ENCODE results near the gene TBX2. TPM values are rescaled to one million over a fixed set of nuclear protein-coding genes. Genes with fewer than 3 reads are reported as not detected.

Gene TBX2
- total RNA-seq, 5 donors from 2014 or later (not counting 1 experiment from before 2014, with no cell fraction given): 0.26 to 0.82 (median 0.32) TPM; not detected in 2

- Mint-ChIP-seq H3K36me3 (peaks cover 32% of the 10 kb centered on the region), H3K4me3 (no peak overlapping the region), H3K27me3 (no peaks in the 10 kb centered on the region), H3K27ac (no peak overlapping the region), H3K9me3 (no peaks in the 10 kb centered on the region), H3K4me1 (no peaks in the 10 kb centered on the region)
- Histone ChIP-seq H3K4me1 (ENCODE audit: control insufficient read depth in 1 of 2, extremely low read depth in 1 of 2, insufficient read depth in 2 of 2, low read length in 2 of 2) (no peaks in the 10 kb centered on the region), H3K9me3 (no peaks in the 10 kb centered on the region), H3K27me3 (replicated peaks in 1 of 2; ENCODE audit: control insufficient read depth in 2 of 2, extremely low read depth in 1 of 2, insufficient read depth in 2 of 2, low read length in 1 of 2) (no peaks in the 10 kb centered on the region), H3K36me3 (ENCODE audit: control insufficient read depth in 2 of 2, extremely low read depth in 1 of 2, insufficient read depth in 1 of 2, low read length in 1 of 2) (no peaks in the 10 kb centered on the region), H3K27ac (ENCODE audit: low read length) (no peak overlapping the region), H3K4me3 (ENCODE audit: control insufficient read depth in 1 of 2, extremely low read depth in 1 of 2, low read length in 1 of 2) (no peak overlapping the region)
- ATAC-seq (replicated peaks in 1 of 4): no peak
- ChIA-PET POLR2A (no interaction called here), CTCF (no interaction called here)
- 87% methylated on average over 4 of the region's 5 CpGs for WGBS (ENCODE audit: insufficient coverage)
- DNase-seq: no peak
Observed at GRCh38 chr17:61381537-61381936, 18.1 kb upstream of the TBX2 start.

- 79% methylated on average over 2 of the region's 16 CpGs for WGBS (ENCODE audit: insufficient coverage)
- no peaks in the 10 kb centered on the region for H3K4me1 Mint-ChIP-seq
Observed at GRCh38 chr17:61382796-61383688, 16.6 kb upstream of the TBX2 start.

GRCh38 chr17:61383689-61384201 lies 15.9 kb upstream of the TBX2 start:
- POLR2A ChIA-PET: no interaction called here
- H3K27me3 Mint-ChIP-seq: no peaks in the 10 kb centered on the region
- DNase-seq: no peak
- H3K36me3 Mint-ChIP-seq: peaks cover 22% of the 10 kb centered on the region
- no peak overlapping the region for H3K4me3 Mint-ChIP-seq
- H3K4me1 Mint-ChIP-seq: peaks cover 0 to 1% (median 0%) of the 10 kb centered on the region in 3 donors
- CTCF ChIA-PET: no interaction called here
- Histone ChIP-seq H3K9me3 (no peaks in the 10 kb centered on the region), H3K36me3 (ENCODE audit: control insufficient read depth in 2 of 2, extremely low read depth in 1 of 2, insufficient read depth in 1 of 2, low read length in 1 of 2) (no peaks in the 10 kb centered on the region), H3K4me1 (ENCODE audit: control insufficient read depth in 1 of 2, extremely low read depth in 1 of 2, insufficient read depth in 2 of 2, low read length in 2 of 2) (no peaks in the 10 kb centered on the region), H3K27ac (ENCODE audit: low read length) (no peak overlapping the region), H3K4me3 (ENCODE audit: control insufficient read depth in 1 of 2, extremely low read depth in 1 of 2, low read length in 1 of 2) (no peak overlapping the region), H3K27me3 (replicated peaks in 1 of 2; ENCODE audit: control insufficient read depth in 2 of 2, extremely low read depth in 1 of 2, insufficient read depth in 2 of 2, low read length in 1 of 2) (peaks cover 0 to 8% of the 10 kb centered on the region in 2 experiments)
- no peak overlapping the region for H3K27ac Mint-ChIP-seq
- H3K9me3 Mint-ChIP-seq: no peaks in the 10 kb centered on the region
- 86% methylated on average over 15 of the region's 18 CpGs for WGBS (ENCODE audit: insufficient coverage)
- no peak for ATAC-seq (replicated peaks in 1 of 4)

More at GRCh38 chr17:61382796-61383688, 16.6 kb upstream of the TBX2 start:
- H3K9me3 Mint-ChIP-seq: no peaks in the 10 kb centered on the region
- H3K27ac ChIP-seq (ENCODE audit: low read length): no peak overlapping the region
- H3K27ac Mint-ChIP-seq: no peak overlapping the region
- ChIA-PET CTCF (interaction anchor here in 1 of 2 donors (0.6 kb wide), 1 partner anchor 37 kb away, joined by 3 read pairs; no protein-coding TSS in a partner anchor), POLR2A (no interaction called here)
- H3K4me3 Mint-ChIP-seq: no peak overlapping the region
- peaks cover 26% of the 10 kb centered on the region for H3K36me3 Mint-ChIP-seq
- no peak for ATAC-seq (replicated peaks in 1 of 4)
- H3K4me3 ChIP-seq (ENCODE audit: control insufficient read depth in 1 of 2, extremely low read depth in 1 of 2, low read length in 1 of 2): no peak overlapping the region
- DNase-seq: no peak
- H3K27me3 ChIP-seq (replicated peaks in 1 of 2; ENCODE audit: control insufficient read depth in 2 of 2, extremely low read depth in 1 of 2, insufficient read depth in 2 of 2, low read length in 1 of 2): peaks cover 0 to 2% of the 10 kb centered on the region in 2 experiments
- no peaks in the 10 kb centered on the region for H3K27me3 Mint-ChIP-seq
- no peaks in the 10 kb centered on the region for H3K9me3 ChIP-seq
- no peaks in the 10 kb centered on the region for H3K4me1 ChIP-seq (ENCODE audit: control insufficient read depth in 1 of 2, extremely low read depth in 1 of 2, insufficient read depth in 2 of 2, low read length in 2 of 2)
- H3K36me3 ChIP-seq (ENCODE audit: control insufficient read depth in 2 of 2, extremely low read depth in 1 of 2, insufficient read depth in 1 of 2, low read length in 1 of 2): no peaks in the 10 kb centered on the region

GRCh38 chr17:61384354-61384691 lies 15.3 kb upstream of the TBX2 start:
- peaks cover 2% of the 10 kb centered on the region in 2 donors for H3K27me3 Mint-ChIP-seq
- H3K4me3 Mint-ChIP-seq: no peak overlapping the region
- H3K27me3 ChIP-seq (replicated peaks in 1 of 2; ENCODE audit: control insufficient read depth in 2 of 2, extremely low read depth in 1 of 2, insufficient read depth in 2 of 2, low read length in 1 of 2): peaks cover 0 to 12% of the 10 kb centered on the region in 2 experiments

GRCh38 chr17:61384692-61385576 lies 14.7 kb upstream of the TBX2 start:
- H3K4me1 ChIP-seq (ENCODE audit: control insufficient read depth in 1 of 2, extremely low read depth in 1 of 2, insufficient read depth in 2 of 2, low read length in 2 of 2): peaks cover 0 to 8% of the 10 kb centered on the region in 2 experiments
- H3K27me3 Mint-ChIP-seq: peaks cover 3 to 4% of the 10 kb centered on the region in 2 donors
- H3K4me1 Mint-ChIP-seq: peaks cover 3 to 9% (median 4%) of the 10 kb centered on the region in 3 donors
- H3K9me3 ChIP-seq: no peaks in the 10 kb centered on the region
- H3K27me3 ChIP-seq (replicated peaks in 1 of 2; ENCODE audit: control insufficient read depth in 2 of 2, extremely low read depth in 1 of 2, insufficient read depth in 2 of 2, low read length in 1 of 2): peaks cover 0 to 18% of the 10 kb centered on the region in 2 experiments
- H3K4me3 Mint-ChIP-seq: no peak overlapping the region
- H3K36me3 Mint-ChIP-seq: peaks cover 16% of the 10 kb centered on the region
- H3K9me3 Mint-ChIP-seq: no peaks in the 10 kb centered on the region
- WGBS (ENCODE audit: insufficient coverage): 86% methylated on average over 11 of the region's 13 CpGs
- H3K4me3 ChIP-seq (ENCODE audit: control insufficient read depth in 1 of 2, extremely low read depth in 1 of 2, low read length in 1 of 2): no peak overlapping the region
- no peak for DNase-seq
- no peak for ATAC-seq (replicated peaks in 1 of 4)
- no peak overlapping the region for H3K27ac Mint-ChIP-seq
- CTCF ChIA-PET: no interaction called here
- no peak overlapping the region for H3K27ac ChIP-seq (ENCODE audit: low read length)
- H3K36me3 ChIP-seq (ENCODE audit: control insufficient read depth in 2 of 2, extremely low read depth in 1 of 2, insufficient read depth in 1 of 2, low read length in 1 of 2): no peaks in the 10 kb centered on the region
- POLR2A ChIA-PET: no interaction called here

More at GRCh38 chr17:61384354-61384691, 15.3 kb upstream of the TBX2 start:
- DNase-seq (no peak), ATAC-seq (replicated peaks in 1 of 4) (no peak)
- no peaks in the 10 kb centered on the region for H3K36me3 ChIP-seq (ENCODE audit: control insufficient read depth in 2 of 2, extremely low read depth in 1 of 2, insufficient read depth in 1 of 2, low read length in 1 of 2)
- 100% methylated on average over 4 of the region's 8 CpGs for WGBS (ENCODE audit: insufficient coverage)
- Mint-ChIP-seq H3K4me1 (peaks cover 2 to 7% (median 3%) of the 10 kb centered on the region in 3 donors), H3K27ac (no peak overlapping the region), H3K36me3 (peaks cover 16% of the 10 kb centered on the region), H3K9me3 (no peaks in the 10 kb centered on the region)
- peaks cover 0 to 2% of the 10 kb centered on the region in 2 experiments for H3K4me1 ChIP-seq (ENCODE audit: control insufficient read depth in 1 of 2, extremely low read depth in 1 of 2, insufficient read depth in 2 of 2, low read length in 2 of 2)
- ChIA-PET CTCF (no interaction called here), POLR2A (no interaction called here)
- H3K27ac ChIP-seq (ENCODE audit: low read length): no peak overlapping the region
- H3K4me3 ChIP-seq (ENCODE audit: control insufficient read depth in 1 of 2, extremely low read depth in 1 of 2, low read length in 1 of 2): no peak overlapping the region
- H3K9me3 ChIP-seq: no peaks in the 10 kb centered on the region

- Histone ChIP-seq H3K9me3 (no peaks in the 10 kb centered on the region), H3K4me1 (ENCODE audit: control insufficient read depth in 1 of 2, extremely low read depth in 1 of 2, insufficient read depth in 2 of 2, low read length in 2 of 2) (peaks cover 0 to 10% of the 10 kb centered on the region in 2 experiments), H3K27me3 (replicated peaks in 1 of 2; ENCODE audit: control insufficient read depth in 2 of 2, extremely low read depth in 1 of 2, insufficient read depth in 2 of 2, low read length in 1 of 2) (peaks cover 0 to 24% of the 10 kb centered on the region in 2 experiments), H3K36me3 (ENCODE audit: control insufficient read depth in 2 of 2, extremely low read depth in 1 of 2, insufficient read depth in 1 of 2, low read length in 1 of 2) (no peaks in the 10 kb centered on the region), H3K4me3 (ENCODE audit: control insufficient read depth in 1 of 2, extremely low read depth in 1 of 2, low read length in 1 of 2) (no peak overlapping the region), H3K27ac (ENCODE audit: low read length) (no peak overlapping the region)
- peaks cover 3 to 4% of the 10 kb centered on the region in 2 donors for H3K27me3 Mint-ChIP-seq
- H3K27ac Mint-ChIP-seq: no peak overlapping the region
- H3K4me3 Mint-ChIP-seq: no peak overlapping the region
- H3K4me1 Mint-ChIP-seq: peaks cover 3 to 9% (median 4%) of the 10 kb centered on the region in 3 donors
- no peak for ATAC-seq (replicated peaks in 1 of 4)
- ChIA-PET POLR2A (no interaction called here), CTCF (no interaction called here)
- no peaks in the 10 kb centered on the region for H3K9me3 Mint-ChIP-seq
- 85% methylated on average over 12 of the region's 15 CpGs for WGBS (ENCODE audit: insufficient coverage)
- H3K36me3 Mint-ChIP-seq: peaks cover 13% of the 10 kb centered on the region
- DNase-seq: no peak
Observed at GRCh38 chr17:61385577-61386236, 13.9 kb upstream of the TBX2 start.
